Mesothelial cell of epicardium (in vitro differentiated cells): ENCODE measurements around the gene TPM2. TPM values are rescaled to one million over a fixed set of nuclear protein-coding genes. Genes with fewer than 3 reads are reported as not detected.
A peak's percentile ranks its signal among the peaks of the same experiment; 100 is the strongest.

Experiments used
- DNase-seq, 2 experiments: peaks; one replicate each; pipeline ENCODE4 v3.0.0; 2021; ENCODE audit warnings: low spot score in 2 of 2; ENCODE audit not compliant: unreplicated experiment in 2 of 2
- H3K27ac Mint-ChIP-seq: 2 replicates; pipeline ENCODE4 v1.8.0; 2021; ENCODE audit warnings: mixed read lengths
- H3K27me3 Mint-ChIP-seq: 2 replicates; pipeline ENCODE4 v1.8.0; 2021; ENCODE audit warnings: low read depth, mixed read lengths
- H3K36me3 Mint-ChIP-seq: 2 replicates; pipeline ENCODE4 v1.8.0; 2021; ENCODE audit warnings: mixed read lengths
- H3K4me1 Mint-ChIP-seq: 2 replicates; pipeline ENCODE4 v1.8.0; 2021; ENCODE audit warnings: mixed read lengths
- H3K4me3 Mint-ChIP-seq: 2 replicates; pipeline ENCODE4 v1.8.0; 2021; ENCODE audit warnings: mild to moderate bottlenecking, moderate library complexity, mixed read lengths
- H3K9me3 Mint-ChIP-seq: 2 replicates; pipeline ENCODE4 v1.8.0; 2021; ENCODE audit warnings: mixed read lengths
- total RNA-seq: library from RNA; stranded (reverse); gene quantifications from 3 replicates; pipeline ENCODE4 v1.2.1, GENCODE V29; 2021
- TF ChIP-seq, protein P1 (sequence below): fragments of 200-600 bp; sonication (generic); IDR thresholded peaks from one replicate; pipeline ENCODE4 v1.5.0; 2021; ENCODE audit warnings: antibody characterized with exemption; ENCODE audit not compliant: unreplicated experiment

The TPM2 gene
- total RNA-seq, 1 donor from 2014 or later: 291 TPM

DNA sequence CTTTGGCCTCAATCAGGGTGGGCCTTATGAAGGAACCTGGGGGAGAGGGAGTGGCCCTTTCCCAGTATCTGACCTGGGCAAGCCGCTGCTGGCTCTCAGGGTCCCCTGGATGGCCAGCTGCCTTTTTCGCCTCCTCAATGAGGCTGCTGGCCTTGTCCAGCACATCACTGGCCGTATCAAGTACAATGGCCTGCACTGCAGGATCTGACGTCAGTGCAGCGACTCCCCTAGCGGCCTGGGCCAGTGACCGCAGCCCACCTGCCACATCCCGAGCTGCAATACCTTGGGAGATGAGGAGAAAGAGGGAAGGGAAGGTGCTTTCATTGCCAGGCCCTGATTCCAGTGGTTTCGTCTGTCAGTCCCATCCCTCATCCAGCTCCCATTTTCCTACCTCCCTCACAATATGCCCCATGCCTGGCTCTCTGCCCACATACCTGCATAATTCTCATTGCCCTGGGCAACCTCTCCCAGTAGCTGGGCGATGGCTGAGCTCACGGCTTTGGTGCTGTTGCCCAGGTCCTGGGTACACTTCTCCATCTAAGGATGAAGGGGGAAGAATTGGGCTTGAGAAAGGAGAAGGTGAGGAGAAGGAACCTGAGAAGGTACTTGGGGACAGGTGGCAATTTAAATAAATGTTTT lies 23.2 kb upstream of the TPM2 start:
- no peak for DNase-seq
- no peaks in the 10 kb centered on the region for H3K27me3 Mint-ChIP-seq
- H3K27ac Mint-ChIP-seq: no peak overlapping the region
- H3K4me3 Mint-ChIP-seq: no peak overlapping the region
- H3K36me3 Mint-ChIP-seq: peaks cover 59% of the 10 kb centered on the region
- H3K9me3 Mint-ChIP-seq: no peaks in the 10 kb centered on the region
- TF ChIP-seq, protein P1, sequence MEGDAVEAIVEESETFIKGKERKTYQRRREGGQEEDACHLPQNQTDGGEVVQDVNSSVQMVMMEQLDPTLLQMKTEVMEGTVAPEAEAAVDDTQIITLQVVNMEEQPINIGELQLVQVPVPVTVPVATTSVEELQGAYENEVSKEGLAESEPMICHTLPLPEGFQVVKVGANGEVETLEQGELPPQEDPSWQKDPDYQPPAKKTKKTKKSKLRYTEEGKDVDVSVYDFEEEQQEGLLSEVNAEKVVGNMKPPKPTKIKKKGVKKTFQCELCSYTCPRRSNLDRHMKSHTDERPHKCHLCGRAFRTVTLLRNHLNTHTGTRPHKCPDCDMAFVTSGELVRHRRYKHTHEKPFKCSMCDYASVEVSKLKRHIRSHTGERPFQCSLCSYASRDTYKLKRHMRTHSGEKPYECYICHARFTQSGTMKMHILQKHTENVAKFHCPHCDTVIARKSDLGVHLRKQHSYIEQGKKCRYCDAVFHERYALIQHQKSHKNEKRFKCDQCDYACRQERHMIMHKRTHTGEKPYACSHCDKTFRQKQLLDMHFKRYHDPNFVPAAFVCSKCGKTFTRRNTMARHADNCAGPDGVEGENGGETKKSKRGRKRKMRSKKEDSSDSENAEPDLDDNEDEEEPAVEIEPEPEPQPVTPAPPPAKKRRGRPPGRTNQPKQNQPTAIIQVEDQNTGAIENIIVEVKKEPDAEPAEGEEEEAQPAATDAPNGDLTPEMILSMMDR: no peak
- no peaks in the 10 kb centered on the region for H3K4me1 Mint-ChIP-seq

DNA sequence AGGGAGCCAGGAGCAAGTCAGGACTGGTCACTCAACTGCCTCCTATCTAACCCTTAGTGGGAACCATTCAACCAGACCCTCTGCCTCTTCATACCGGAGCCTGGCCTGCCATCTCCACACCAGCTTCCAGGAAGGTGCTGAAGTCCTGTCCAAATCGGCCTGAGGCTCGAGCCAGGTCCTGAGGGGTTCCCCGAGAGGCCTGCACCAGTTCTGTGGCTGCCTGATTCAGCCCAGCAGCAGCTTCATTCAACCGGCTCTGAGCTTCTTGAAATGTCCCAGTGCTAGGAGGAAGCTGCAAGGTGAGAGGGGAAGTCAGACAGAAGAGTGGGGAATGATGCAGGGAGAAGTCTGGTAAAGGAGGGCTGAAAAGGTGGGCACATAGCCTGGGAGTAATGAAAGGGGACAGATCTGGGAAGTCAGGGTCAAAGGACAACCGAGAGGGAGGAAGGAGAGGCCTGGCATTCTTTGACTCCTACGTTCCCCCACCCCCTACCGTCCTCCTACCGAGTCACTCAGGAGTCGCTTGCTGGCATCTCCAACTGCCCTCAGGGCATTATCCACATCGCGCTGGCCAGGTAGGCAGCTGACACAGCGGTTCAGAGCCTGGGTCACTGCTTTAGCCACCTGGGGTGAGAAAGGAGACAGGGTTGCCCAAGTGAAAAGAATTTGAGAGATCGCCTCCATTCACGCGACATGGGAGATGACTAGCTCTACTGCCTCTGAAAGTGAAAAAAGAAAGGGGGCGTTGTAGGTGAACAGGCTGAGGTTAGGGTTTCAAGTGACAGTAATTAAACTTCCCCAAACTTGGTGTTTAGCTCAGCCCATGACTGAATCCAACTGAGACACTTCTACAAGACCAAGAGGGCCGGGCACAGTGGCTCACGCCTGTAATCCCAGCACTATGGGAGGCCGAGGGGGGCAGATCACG lies 22.0 kb upstream of the TPM2 start:
- H3K4me1 Mint-ChIP-seq: no peaks in the 10 kb centered on the region
- no peaks in the 10 kb centered on the region for H3K27me3 Mint-ChIP-seq
- peak overlapping the region; percentile 47 for H3K27ac Mint-ChIP-seq
- no peak overlapping the region for H3K4me3 Mint-ChIP-seq
- DNase-seq: no peak
- no peaks in the 10 kb centered on the region for H3K9me3 Mint-ChIP-seq
- peaks cover 63% of the 10 kb centered on the region for H3K36me3 Mint-ChIP-seq
- TF ChIP-seq, protein P1: no peak

DNA sequence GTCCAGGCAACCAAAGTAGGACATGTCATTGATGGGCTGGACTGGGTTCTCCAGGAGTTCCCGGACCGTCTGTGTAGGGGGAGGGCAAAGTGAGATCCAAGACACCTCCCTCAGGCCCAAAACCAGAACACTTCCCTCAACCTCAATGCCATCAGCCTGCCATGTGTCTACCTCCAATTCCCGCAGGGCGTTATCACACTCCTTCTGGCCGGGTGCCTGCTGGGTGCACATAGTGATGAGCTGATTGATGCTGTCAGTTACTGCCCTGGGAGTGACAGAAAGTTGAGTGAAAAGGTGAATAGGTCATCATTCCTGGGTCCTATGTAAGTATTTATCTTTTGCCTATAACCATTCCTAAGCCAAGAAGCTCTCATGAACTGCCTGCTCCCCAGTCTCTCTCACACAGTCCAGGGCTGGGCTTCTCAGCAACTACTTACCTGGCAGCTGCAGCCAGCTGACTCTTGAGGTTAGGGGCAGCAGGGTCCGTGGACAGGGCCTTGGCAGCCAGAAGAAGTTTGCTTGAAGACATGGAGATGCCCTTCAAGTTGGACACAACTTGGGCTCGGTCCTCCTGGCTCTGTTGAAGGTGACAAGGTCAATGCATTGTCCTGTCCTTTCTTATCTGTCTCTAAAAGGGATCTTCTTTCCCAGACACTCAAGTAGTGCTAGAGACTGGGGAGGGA lies 21.2 kb upstream of the TPM2 start:
- H3K4me1 Mint-ChIP-seq: no peaks in the 10 kb centered on the region
- no peak overlapping the region for H3K4me3 Mint-ChIP-seq
- TF ChIP-seq, protein P1: no peak
- H3K9me3 Mint-ChIP-seq: no peaks in the 10 kb centered on the region
- H3K27me3 Mint-ChIP-seq: no peaks in the 10 kb centered on the region
- H3K27ac Mint-ChIP-seq: no peak overlapping the region
- DNase-seq: no peak
- H3K36me3 Mint-ChIP-seq: peaks cover 60% of the 10 kb centered on the region

DNA sequence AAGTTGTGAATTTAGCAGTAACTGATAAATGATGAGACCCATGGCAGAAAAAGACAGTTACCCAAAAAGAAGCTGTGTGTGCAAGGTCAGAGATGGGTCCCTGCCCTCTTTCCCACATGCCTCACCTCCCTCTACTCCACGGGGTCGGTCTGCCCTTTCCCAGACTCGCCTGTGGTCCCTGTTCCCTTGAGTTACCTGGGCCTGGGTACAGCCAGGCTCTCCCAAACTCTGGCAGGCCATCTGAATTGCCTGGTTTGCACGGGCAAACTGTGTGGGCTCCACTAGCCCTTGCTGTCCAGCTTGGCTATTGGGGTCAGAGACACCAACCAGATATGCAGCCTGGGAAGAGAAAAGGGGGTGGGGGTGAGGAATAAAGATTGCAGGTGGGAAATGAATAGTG lies 18.4 kb upstream of the TPM2 start:
- Mint-ChIP-seq H3K27me3 (no peaks in the 10 kb centered on the region), H3K4me1 (no peaks in the 10 kb centered on the region), H3K4me3 (no peak overlapping the region), H3K36me3 (peaks cover 61% of the 10 kb centered on the region), H3K9me3 (no peaks in the 10 kb centered on the region), H3K27ac (no peak overlapping the region)
- TF ChIP-seq, protein P1: no peak
- DNase-seq: no peak

DNA sequence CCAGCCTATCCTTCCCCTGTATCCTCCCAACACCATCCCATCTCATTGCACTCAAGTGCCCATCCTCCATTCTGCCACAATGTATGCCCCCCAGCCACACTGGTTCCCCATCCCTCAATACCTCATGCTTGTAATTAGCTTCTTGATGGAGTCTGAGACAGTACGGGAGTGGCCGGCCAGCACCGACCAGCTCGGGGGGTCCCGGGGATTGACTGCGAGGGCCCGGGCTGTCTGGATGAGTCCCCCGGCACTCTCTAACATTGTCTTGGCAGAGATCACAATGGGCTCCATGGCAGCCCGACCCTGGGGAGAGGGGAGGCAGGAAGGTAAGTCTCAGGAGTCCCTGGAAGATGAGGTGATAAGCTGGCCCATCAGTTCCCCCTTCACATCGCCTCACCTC lies 17.2 kb upstream of the TPM2 start:
- no peak overlapping the region for H3K4me3 Mint-ChIP-seq
- TF ChIP-seq, protein P1: no peak
- H3K27me3 Mint-ChIP-seq: no peaks in the 10 kb centered on the region
- H3K9me3 Mint-ChIP-seq: no peaks in the 10 kb centered on the region
- DNase-seq: no peak
- no peaks in the 10 kb centered on the region for H3K4me1 Mint-ChIP-seq
- peaks cover 66% of the 10 kb centered on the region for H3K36me3 Mint-ChIP-seq
- H3K27ac Mint-ChIP-seq: no peak overlapping the region
